GM12891 (cell line): ENCODE results near the gene SMAP1.

ENCODE experiments used
- PAX5 ChIP-seq: IDR thresholded peaks from 2 replicates; pipeline ENCODE4 v1.6.1; 2011; ENCODE audit warnings: low read length, moderate library complexity, mild to moderate bottlenecking; ENCODE audit not compliant: insufficient read depth, severe bottlenecking
- POLR2A ChIP-seq: IDR thresholded peaks from 2 replicates; pipeline ENCODE4 v1.6.1; 2011; ENCODE audit warnings: low read depth, low read length, control low read depth
- POLR2AphosphoS5 ChIP-seq: IDR thresholded peaks from 2 replicates; pipeline ENCODE4 v1.6.1; 2011; ENCODE audit warnings: low read depth, low read length, control low read depth
- POU2F2 ChIP-seq: IDR thresholded peaks from 2 replicates; pipeline ENCODE4 v1.6.1; 2011; ENCODE audit warnings: low read depth, mild to moderate bottlenecking, control low read depth, low read length, moderate library complexity
- TAF1 ChIP-seq: IDR thresholded peaks from 2 replicates; pipeline ENCODE4 v1.6.1; 2011; ENCODE audit warnings: low read depth, low read length, control low read depth

- no peak for TF ChIP-seq POLR2A
- no peak for TF ChIP-seq TAF1
- no peak for TF ChIP-seq POLR2AphosphoS5
- TF ChIP-seq POU2F2 = no peak
- no peak for TF ChIP-seq PAX5
Measured at GRCh38 chr6:70753870-70754380, 86.2 kb downstream of the SMAP1 start.
